Measurements from ENCODE around the gene TAS2R38.

- TF ChIP-seq EP300 (IDR thresholded peaks at IDR 0.05) (no peak), POLR2AphosphoS5 (IDR thresholded peaks at IDR 0.05) (no peak), POLR2A (IDR thresholded peaks at IDR 0.05) (no peak)
Measured at GRCh38 chr7:142010952-142011548, 37.5 kb upstream of the TAS2R38 start.

Measured in gastroesophageal sphincter (tissue), 2 donors.